VCaP (cell line): Measurements from ENCODE around the gene ZNF653.

Source experiments
- H3K27ac ChIP-seq: fragments of 450-650 bp; 2 replicates; pipeline ENCODE4 v1.5.1; 2017
- TF ChIP-seq, protein P1 (sequence below): fragments of 450-650 bp; conservative IDR thresholded peaks from 2 replicates; pipeline ENCODE4 v1.5.1; 2017; ENCODE audit warnings: mild to moderate bottlenecking, moderate library complexity

Gene ZNF653

DNA sequence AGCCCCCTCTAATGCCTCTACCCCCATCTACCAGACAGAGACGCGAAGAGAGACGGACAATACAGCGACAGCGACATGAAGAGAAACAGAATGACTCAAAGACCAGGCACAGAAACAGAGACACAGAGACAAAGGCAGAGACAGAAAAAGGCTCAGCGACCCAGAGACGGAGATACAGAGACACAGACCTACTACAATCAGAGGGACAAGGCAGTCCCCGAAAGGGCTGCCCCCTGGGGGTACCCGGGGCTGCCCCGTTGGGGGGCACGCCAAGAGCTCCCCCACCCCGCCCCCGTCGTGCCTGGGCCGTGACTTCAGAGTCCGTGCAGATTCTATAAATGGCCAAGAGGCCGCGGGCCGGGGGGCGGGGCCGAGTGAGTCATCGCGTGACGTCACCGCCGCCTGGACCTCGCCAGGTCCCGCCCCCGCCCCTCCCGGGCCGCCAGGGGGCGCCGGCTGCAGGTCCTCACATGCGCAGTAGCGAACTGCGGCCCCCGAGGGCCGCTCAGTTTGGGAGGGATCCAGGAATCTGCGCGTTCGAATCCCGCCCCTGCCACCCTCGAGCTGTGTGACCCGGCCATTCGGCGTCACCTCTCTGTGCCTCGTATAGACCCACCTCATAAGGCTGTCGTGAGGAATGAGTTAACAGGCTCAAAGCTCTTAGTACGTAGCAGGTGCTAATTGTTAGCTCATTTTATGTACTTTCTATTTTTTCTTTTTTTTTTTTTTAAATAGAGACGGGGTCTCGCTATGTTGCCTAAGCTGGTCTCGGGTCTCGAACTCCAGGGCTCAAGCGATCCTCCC, 30.4 kb upstream of the ZNF653 start:
- H3K27ac ChIP-seq: no peak overlapping the region; the same call in 1 of the 2 replicates
- TF ChIP-seq, protein P1, sequence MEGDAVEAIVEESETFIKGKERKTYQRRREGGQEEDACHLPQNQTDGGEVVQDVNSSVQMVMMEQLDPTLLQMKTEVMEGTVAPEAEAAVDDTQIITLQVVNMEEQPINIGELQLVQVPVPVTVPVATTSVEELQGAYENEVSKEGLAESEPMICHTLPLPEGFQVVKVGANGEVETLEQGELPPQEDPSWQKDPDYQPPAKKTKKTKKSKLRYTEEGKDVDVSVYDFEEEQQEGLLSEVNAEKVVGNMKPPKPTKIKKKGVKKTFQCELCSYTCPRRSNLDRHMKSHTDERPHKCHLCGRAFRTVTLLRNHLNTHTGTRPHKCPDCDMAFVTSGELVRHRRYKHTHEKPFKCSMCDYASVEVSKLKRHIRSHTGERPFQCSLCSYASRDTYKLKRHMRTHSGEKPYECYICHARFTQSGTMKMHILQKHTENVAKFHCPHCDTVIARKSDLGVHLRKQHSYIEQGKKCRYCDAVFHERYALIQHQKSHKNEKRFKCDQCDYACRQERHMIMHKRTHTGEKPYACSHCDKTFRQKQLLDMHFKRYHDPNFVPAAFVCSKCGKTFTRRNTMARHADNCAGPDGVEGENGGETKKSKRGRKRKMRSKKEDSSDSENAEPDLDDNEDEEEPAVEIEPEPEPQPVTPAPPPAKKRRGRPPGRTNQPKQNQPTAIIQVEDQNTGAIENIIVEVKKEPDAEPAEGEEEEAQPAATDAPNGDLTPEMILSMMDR: peak; percentile 92

DNA sequence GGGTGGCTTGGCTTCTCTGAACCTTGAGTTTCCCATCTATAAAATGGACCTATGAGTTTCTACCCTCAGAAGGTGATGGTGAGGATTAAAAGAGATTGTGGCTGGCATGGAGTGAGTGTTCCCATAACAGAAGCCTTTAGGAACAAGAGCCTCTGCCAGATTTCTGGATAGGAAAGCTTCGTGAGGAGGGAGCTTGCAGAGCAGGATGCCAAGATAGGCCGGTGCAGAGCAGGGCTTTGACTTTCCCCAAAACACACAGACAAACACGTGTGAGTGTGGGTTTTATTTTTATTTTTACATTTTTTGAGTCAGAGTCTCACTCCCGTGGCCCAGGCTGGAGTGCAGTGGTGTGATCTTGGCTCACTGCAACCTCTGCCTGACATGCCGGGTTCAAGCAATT, 29.3 kb upstream of the ZNF653 start:
- H3K27ac ChIP-seq: no peak overlapping the region
- TF ChIP-seq, protein P1: no peak

DNA sequence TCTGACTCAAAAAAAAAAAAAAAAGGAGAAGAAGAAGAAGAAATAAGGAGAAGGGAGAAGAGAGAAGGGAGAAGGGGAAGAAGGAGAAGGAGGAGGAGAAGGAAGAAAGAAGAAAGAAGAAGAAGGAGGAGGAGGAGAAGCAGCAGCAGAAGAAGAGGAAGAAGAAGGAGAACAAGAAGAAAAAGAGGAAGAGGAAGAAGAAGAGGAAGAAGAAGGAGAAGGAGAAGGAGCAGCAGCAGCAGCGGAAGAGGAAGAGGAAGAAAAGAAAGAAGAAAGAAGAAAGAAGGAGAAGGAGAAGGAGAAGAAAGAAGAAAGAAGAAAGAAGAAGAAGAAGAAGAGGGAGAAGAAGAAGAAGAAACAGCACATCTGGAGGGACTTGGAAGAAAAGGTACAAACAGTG, 28.9 kb upstream of the ZNF653 start:
- no peak overlapping the region for H3K27ac ChIP-seq
- TF ChIP-seq, protein P1: no peak

DNA sequence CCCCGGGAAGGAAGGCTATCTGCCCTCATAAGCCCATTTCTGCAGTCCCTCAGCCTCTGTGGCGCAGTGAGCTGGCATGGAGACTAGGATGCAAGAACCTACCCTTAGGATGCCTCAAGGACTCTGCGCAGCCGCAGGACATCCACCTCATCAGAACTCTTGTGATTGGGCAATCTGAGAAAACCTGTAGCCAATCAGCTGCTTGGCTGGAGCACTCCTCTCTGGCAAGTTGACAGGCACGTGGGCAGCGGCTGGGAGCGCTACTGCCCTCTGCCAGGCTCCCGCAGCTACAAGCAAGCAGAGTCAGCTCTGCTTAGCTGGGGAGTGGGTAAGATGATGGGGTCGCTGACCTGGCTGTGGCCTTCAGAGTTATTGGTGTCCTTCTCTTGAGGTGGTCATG, 24.8 kb upstream of the ZNF653 start:
- TF ChIP-seq, protein P1: peak; percentile 18; the same call in 1 of the 2 replicates
- no peak overlapping the region for H3K27ac ChIP-seq

DNA sequence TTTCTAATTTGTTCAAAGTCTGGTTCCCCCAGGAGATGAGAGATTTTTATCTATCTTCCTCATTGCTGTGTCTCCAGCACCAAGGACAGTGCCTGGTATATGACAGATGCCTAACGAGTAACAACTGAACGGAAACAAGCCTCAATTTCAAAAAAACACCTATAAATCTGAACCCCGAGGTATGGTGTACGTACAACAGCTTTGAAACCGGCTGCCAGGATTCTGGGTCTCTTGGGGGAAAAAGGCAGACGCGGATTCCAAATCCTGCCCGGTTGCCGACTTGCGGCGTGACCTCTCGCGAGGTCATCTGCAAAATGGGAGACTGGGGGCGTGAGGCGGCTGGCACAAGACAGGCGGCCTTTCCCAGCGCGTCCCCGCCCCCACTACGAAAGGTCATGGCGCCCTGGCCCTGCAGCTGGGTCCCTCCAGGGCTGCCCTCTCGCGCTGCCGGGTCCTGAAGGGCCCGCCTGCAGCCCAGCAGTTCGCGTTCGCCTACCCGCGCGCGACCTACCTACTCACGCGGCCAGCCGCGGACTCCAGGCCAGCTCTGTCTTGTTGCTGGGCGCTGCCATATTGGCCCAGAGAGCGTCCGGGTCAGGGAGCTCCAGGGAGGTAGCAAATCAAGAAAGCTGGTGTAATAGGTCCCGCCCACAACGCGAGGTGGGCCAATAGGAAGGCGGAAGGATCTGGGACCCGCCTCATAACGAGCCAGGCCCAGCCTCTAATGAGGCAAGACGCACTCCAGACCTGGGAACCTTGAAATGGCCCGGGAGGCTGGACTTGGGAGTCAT, 23.1 kb upstream of the ZNF653 start, which contains the start of gene ECSIT:
Gene ECSIT (minus strand): TSS at position 584 of the 791 bp plus-strand sequence. CDS start 9,964 bp downstream, outside the sequence.
- H3K27ac ChIP-seq: peak within 1 kb of the TSS; percentile 89
- TF ChIP-seq, protein P1: no peak

DNA sequence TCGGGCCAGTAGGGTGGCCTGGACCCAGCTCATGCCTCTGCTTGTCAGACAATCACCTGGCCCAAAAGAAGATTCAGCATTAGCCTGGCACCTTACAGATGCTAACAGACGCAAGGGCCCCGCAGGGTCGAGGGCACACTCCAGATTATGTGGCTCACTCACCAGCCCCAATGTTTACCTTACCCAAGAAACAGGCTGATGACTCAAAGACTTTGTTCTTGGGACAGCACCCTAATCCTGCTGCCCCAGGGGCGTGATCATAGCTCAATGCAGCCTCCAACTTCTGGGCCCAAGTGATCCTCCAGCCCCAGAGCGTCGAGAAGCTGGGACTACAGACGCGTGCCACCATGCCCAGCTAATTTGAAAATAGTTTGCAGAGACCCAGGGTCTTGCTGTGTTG, 13.5 kb upstream of the ZNF653 start:
- no peak overlapping the region for H3K27ac ChIP-seq
- TF ChIP-seq, protein P1: no peak

DNA sequence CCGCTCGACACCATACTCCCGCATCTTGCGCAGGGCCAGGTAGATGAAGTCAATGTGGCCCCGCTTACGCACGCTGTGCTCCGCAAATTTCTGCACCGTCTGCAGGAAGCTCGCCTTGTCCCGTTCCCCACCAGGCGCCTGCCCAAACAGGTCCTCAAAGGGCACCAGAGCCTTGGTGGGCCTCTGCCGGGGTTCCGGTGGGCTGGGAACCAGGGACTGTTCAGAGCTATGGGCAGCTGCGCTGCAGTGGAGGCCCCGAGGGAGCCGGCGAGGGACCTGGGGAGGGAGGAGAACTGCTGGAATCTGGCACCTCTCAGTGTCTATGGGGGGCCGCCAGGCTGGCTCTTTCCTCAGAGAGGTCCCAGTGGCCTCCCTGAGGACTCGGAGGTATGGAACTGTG, 8.3 kb upstream of the ZNF653 start:
- no peak overlapping the region for H3K27ac ChIP-seq
- TF ChIP-seq, protein P1: no peak
